ENCODE results near the gene FOSL2.

Gene FOSL2

DNA sequence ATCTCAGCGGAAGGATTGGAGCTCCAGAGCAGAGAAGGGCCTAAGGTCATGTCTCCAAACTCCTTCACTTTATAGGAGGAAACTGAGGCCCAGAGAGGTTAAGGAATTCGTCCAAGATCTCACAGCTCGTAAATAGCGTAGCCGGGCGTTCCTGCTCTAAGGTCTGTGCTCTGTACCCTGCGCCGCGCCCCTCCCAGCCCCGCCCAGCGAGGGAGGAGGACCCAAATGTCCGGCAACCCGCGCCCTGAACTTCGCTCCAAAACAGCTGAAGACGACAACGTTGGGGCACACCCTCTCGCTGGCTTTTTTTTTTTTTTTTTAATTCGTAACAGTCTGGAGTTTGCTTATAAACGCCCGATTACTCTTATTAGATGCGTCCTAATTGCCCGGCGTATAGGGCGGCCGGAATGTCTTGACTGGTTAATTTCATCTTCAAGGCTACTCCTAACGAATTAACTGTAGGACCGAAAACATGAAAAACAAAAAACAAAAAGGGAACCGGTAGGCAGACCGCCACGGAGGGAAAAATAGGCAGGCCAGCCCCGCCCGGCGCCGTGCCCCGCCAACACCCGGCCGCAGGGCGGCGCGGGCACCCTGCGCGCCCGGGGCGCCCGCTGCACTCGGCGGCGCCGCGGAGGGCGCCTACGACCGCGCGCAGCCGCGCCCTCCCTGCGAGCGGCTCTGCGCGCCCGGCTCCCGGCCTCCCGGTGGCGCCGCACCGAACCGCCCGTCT, 928 bp upstream of the FOSL2 start:
- FAIRE-seq, result no peak

DNA sequence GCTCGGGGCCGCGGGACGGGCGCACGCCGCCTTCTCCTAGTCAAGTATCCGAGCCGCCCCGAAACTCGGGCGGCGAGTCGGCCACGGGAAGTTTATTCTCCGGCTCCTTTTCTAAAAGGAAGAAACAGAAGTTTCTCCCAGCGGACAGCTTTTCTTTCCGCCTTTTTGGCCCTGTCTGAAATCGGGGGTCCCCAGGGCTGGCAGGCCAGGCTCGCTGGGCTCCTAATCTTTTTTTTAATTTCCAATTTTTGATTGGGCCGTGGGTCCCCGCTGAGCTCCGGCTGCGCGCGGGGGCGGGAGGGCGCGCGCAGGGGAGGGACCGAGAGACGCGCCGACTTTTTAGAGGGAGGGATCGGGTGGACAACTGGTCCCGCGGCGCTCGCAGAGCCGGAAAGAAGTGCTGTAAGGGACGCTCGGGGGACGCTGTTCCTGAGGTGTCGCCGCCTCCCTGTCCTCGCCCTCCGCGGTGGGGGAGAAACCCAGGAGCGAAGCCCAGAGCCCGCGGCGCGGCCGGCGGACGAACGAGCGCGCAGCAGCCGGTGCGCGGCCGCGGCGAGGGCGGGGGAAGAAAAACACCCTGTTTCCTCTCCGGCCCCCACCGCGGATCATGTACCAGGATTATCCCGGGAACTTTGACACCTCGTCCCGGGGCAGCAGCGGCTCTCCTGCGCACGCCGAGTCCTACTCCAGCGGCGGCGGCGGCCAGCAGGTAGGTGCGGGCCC, 617 bp downstream of the FOSL2 start:
- no peak for DNase-seq (ENCODE audit: insufficient read length, low spot score)
- FAIRE-seq, result no peak

More for the DNA sequence above, 928 bp upstream of the FOSL2 start:
- peak; percentile 69 for DNase-seq (ENCODE audit: insufficient read length, low spot score)

DNA sequence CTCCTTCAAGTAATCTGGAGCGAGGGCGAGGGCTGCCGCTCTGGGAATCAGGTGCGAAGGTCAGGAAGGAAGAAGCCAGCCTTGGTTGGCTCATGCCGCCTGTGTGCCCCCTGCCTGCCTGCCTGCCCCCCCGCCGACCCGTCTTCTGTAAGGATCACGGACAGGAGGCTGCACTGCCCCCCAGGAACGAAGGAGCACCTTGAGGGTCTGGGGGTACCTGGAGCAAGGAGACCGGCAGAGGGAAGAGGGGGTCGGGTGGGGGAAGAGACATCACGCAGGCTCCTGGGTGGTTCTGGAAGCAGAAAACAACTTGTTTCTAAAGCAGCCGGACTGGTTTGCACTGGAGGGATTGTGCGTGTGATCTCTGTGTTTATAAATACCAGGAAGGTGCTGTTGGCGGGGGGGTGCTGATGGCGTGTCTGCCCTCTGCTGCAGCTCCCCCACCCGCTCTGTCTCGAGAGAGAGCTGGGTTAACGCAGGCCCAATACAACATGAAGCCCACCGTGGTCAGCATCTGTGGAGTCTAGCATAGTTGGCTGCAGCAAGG, 1.7 kb downstream of the FOSL2 start:
- FAIRE-seq (no peak), DNase-seq (ENCODE audit: insufficient read length, low spot score) (no peak)

DNA sequence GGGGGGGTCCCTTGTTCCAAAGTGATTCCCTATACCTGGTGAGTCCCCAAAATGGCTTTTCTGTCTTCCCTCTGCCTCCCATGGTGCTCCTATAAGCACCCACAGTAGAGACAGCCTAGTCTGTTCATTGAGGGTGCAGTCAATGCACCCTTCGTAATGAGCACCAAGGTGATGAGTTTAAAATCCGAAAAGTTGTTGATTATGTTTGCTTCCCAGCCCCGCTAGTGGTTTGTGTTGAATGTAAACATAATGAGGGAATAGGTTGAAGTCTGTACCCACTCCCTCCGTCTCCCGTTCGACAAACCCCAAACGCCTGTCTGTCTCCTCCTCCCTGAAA, 2.3 kb downstream of the FOSL2 start:
- FAIRE-seq (no peak), DNase-seq (ENCODE audit: insufficient read length, low spot score) (no peak)

DNA sequence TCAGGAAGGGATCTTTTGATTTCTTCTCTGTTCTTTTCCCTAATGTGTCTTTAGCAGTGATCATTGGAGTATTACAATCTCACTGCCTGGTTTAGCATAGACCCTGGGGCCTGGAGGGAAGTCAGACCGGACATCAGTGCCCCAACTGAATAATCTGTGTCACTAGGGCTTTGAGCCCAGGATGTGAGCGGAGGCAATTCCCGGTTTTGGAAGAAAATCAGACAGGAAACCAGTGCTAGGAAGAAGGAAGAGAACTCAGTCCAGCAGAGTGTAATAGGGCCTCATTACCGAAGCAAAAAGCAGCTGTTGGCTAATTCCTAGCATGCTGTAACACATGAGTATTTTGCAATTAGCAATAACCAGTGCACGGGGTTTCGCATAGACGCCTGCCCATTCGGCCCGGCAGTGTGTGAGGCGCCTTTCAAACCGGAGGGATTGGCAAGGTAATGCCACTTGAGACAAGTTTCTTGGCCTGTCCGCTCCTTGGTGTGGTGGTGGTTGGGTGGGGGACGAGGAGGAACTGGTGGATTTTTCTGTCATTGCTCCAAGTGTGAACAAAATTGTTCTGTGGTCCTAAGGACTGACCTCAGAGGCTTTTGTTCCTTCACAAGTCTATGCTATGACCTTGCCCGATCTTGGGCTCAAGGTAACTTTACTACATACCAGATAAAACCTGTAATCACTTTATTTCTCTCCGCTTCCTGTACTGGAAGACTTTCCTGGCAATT, 2.8 kb downstream of the FOSL2 start:
- no peak for DNase-seq (ENCODE audit: insufficient read length, low spot score)
- FAIRE-seq, result no peak

DNA sequence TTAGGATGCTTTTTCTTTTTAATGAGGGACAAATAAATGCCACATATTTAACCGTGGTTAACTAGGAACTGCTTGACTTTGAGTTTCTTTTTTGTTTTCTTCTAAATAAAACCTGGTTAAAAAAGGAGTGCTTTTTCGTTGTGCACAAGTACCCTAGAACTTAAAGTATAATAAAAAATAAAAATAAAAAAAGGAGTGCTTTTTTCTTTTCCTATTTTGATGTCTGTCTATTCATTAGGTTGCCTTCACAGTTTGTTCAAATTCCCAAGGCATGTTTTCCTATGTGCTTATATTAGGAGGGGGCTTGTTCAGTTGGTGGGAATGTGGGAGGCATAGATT, 4.4 kb downstream of the FOSL2 start:
- no peak for DNase-seq (ENCODE audit: insufficient read length, low spot score)
- no peak for FAIRE-seq

DNA sequence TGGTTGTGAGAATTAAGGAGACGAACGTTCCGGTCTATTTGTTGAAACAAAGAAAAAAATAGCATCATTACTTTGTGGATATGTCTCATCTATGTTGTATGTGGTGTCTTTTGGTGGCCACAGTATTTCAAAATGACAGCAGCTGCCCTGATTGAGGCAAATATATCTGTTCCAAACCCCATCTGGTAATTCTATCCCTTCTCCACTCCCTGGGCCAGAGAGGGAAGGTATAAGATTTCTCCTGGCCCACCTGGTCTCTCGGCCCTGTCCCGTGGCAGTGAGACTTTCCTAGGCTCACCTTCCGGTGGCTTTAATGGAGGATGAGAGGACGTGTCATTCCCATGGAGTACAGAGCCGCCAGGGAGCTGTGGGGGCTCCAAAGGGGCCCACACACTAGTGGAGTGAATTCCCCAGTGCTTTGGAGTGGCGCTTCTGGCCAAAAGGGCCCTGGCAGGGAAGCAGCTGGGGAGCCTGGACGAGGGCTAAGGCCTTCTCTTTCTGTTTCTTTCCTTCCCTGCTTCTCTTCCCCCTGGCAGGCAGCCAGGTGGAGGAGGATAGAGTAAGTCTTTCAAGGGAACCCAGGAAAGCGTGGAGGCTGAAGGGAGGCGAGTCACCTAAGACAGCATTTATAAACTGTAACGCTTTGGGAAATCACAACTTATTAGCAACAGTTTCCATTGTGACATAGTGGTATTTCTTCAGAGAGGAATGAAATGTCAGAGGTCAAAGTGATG, 5.6 kb downstream of the FOSL2 start:
- no peak for DNase-seq (ENCODE audit: insufficient read length, low spot score)
- FAIRE-seq, result no peak

DNA sequence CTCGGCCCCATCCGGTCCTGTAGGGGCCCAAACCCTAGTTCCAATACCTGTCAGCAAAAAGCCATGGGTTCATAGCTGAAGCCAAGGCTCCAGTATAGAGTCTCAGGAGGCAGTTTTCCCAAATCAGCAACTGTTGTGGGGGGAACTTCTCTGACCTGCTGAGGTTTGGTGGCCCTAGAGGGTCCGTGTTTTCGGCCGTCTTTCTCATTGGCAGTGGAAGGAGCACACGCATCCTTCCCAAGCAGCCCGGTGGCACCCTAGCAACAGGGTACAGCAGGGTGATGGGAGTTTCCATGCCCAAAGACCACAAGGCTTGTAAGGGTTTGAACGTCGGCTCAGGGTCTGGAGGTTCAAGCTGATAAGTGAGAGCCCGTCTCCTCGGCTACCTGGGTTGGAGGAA, 6.6 kb downstream of the FOSL2 start:
- FAIRE-seq (no peak), DNase-seq (ENCODE audit: insufficient read length, low spot score) (no peak)

DNA sequence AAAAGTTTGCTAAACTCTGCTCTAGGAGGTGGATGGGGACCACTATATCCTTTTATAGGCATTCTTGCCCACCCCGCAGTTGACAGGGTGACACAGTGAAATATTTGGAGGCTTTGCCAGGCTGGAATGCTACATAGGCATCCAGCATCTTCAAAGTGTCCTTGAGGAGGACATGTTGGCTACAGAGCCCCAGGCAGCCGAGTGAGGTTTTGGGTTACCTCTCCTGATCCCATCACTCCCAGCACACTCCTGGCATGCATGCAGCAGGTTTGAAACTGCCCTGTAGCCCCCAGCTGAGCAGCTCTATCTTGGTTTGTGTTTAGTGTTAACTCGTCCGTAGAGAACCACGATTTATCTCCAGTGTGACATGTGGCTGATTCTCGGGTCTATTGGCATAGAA, 7.3 kb downstream of the FOSL2 start:
- no peak for FAIRE-seq
- no peak for DNase-seq (ENCODE audit: insufficient read length, low spot score)

DNA sequence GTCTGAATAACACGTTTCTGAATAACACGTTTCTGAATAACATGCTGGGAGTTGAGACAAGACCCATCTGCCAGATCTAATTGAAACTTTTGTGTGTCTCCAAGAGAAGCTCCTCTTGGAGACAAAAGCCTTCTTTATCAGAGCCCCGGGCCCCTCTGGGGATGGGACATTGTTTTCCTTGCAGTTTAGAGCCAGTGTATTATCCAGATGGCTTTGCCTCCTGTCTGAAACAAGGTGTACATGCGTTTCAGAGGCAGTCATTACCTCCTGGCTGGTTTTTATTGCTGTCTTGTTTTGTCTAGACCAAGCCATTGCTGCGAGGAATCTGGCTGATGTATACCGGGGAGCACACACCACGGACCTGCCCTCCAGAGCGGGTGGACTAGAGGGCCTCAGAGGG, 7.8 kb downstream of the FOSL2 start:
- FAIRE-seq, result no peak
- DNase-seq (ENCODE audit: insufficient read length, low spot score), result no peak

DNA sequence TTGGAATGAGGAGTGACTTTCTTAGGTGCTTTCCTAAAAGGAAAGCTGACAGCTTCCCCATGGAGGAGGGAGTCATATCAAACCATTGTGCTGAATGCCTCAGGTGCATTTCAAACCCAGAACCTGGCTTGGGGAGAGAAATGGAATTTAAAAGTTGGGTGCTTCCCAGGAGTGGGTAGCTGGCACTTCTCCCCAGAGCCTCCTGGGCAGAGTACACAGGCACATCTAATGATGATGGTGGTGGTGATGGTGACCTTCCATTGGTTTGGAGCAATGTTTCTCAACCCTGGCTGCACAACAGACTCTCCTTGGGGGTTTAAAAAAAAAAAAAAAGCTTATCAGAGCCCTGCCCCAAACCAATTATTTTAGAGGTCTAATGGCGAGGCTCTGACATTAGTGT, 8.3 kb downstream of the FOSL2 start:
- FAIRE-seq, result no peak

DNA sequence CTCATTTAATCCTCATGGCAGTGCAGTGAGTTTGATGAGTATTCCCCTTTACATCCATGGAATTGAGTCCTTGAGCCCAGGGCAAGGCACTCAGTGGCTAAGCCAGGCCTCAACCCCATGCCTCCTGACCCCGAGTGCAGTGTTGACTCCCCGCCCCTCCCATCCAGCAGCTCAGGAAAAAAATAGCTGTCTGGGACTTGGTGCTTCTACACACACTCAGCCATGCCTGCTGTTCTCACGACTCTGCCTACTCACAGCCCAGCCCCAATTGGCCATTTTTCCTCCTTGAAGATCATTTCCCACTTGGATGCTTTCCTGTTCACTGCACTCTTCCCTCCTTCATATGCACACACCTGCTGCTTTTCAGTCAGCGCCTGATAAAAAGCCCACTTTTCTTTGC, 8.8 kb downstream of the FOSL2 start:
- FAIRE-seq (no peak), DNase-seq (ENCODE audit: insufficient read length, low spot score) (no peak)

More for the DNA sequence above, 8.3 kb downstream of the FOSL2 start:
- DNase-seq (ENCODE audit: insufficient read length, low spot score), result no peak

DNA sequence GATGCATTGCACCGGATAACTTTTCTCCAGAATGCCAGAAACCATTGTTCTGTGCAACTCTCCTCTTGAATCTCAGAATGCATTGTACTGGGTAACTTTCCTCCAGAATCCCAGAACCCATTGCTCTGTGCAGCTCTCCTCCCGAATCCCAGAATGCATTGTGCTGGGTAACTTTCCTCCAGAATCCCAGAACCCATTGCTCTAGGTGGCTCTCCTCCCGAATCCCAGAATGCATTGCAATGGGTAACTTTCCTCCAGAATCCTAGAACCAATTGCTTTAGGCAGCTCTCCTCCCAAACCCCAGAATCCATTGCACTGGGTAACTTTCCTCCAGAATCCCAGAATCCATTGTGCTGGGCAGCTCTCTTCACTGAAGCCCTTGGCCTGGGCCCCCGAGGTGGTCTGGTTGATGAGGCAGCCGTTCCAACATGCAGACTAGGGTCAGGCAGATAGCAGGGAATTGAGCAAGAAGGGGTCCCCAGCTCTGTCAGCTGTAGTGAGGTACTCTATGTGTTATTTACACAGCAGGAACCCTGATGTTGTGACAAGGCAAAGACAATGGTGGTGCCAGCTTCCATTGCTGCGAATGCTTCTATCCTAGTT, 9.4 kb downstream of the FOSL2 start:
- DNase-seq (ENCODE audit: insufficient read length, low spot score), result no peak
- no peak for FAIRE-seq

DNA sequence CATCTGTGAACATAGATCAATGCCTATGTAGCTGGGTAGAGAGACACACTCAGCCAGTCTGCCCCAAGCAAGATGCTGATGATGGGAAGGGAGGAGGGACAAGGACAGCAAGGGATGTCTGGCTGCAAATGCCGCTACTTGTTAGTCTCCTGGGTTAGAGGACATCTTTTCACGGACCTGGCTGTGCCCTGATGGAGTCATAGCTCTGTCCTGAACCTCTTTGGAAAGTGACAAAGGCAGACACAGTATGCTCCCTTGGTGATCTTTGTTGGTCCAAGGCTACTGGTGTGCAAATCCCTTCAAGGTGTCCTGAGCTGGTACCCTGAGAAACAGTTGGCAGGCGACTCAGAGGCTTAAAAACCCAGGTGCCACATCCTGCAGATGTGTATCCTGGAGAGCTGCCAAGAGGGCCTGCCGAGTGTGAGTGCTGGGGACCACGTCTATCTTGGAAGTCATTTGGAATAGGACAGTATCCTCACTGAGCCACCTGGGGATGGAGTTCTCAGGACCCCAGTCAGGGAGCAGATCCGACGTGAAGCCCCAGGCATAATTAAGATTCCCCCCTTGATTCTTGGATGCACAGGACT, 10.8 kb downstream of the FOSL2 start:
- FAIRE-seq (peak; percentile 44), DNase-seq (ENCODE audit: insufficient read length, low spot score) (no peak)

DNA sequence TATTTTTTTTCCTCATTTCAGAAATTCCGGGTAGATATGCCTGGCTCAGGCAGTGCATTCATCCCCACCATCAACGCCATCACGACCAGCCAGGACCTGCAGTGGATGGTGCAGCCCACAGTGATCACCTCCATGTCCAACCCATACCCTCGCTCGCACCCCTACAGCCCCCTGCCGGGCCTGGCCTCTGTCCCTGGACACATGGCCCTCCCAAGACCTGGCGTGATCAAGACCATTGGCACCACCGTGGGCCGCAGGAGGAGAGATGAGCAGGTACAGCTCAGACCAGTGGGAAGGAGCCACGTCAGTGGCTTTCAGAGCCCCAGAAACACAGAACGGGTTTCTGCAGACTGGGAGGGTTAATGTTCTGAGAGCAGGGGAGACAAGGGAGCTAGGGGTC, 11.4 kb downstream of the FOSL2 start:
- DNase-seq (ENCODE audit: insufficient read length, low spot score) (no peak), FAIRE-seq (no peak)

DNA sequence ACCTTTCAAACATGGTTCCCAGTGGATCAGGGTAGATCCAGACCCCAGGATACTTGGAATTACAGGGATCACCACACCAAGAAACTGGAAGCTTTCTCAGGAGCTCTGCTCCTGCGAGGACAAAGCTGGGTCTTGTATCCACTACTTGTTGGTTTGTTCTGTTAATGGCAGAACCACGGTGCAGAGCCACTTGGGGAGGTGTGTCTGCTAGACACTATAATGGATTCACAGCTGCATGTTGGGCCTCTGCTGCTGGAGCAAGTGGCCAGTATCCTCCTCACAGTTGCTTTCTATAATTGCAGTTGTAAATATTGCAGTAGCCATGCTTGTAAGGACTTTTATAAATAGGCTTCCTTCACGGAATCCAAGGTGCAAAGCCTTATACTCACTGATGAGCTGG, 12.9 kb downstream of the FOSL2 start:
- no peak for FAIRE-seq

DNA sequence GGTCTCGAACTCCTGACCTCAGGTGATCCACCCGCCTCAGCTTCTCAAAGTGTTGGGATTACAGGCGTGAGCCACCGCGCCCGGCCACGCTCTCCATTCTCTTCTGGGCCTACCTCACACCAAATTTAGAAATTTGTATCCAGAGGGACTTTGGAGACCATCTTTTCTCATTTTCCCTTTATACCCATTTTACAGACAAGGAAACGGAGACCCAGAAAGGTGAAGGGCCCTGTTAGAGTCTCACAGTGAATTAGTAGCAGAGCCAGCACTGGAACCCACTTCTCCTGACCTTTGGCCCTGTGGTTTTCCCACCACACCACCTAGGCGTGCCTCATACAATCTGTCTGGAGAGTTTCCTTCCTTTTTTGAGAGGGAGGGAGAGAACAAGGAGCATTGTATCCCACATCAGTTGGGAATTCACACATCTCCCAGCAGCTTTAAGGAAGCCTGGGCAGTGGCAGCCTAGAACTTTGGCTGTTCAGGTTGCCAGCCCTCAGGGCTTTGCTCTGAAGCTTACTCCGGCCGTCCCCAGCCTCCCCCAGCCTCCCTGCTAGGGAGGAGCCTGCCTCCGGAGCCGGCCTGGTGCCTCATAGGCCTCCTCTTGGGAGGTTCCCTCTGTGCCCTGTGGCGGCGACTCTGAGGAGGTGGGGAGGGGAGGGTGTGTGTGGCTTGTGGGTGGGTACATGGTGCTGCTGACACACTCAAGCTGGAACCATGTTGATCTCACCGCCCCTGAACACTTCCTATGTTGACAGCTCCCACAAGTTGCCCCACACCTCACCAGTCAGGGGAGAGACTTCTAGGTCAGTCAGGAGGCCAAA, 13.8 kb downstream of the FOSL2 start:
- DNase-seq (ENCODE audit: insufficient read length, low spot score) (no peak), FAIRE-seq (peak; percentile 91)

More for the DNA sequence above, 12.9 kb downstream of the FOSL2 start:
- no peak for DNase-seq (ENCODE audit: insufficient read length, low spot score)

DNA sequence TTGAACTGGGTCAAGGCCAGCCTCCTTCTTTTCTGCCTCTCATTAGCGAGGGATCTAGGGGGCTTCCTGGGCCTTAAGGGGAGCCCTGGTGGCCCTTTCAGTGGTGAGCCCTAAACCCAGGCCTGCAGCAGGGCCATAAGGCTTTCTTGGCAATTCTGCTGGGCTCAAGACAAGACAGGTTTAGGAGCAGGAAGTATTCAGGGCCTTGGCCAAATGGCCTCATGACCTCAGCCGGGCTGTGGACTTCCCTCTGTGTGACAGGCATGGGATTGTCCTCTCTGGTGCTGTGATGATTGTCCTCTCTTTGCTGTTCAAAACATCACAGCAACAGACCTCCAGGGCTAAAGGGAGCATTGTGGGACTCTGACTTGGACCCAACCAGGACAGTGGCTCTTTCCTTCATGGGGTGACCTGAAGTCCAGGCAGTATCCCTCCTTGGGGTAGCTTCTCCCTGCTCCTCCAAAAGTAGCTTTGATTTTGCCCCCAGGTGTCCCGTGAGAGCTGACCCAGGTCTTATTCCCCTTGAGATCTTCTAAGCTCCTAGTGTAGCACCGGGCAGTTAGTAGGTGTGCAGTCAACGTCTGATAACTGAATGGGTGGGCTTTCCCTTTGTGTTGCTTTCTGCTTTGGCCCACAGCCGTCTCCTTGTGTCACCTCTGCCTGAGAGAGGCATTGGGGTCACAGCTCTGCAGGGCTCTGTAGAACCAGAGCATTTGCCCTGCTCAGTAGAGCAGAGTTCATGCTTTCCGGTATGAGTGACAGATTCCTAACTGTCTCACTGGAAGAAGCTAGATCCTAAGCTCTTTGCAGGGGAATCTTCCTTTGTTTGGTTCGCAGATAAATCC, 14.7 kb downstream of the FOSL2 start:
- peak; percentile 69 for FAIRE-seq
- no peak for DNase-seq (ENCODE audit: insufficient read length, low spot score)
